OCI-LY3 (cell line): ENCODE results near the gene SNUPN.

Source experiments
- H2AFZ ChIP-seq: fragments of 200-600, 300-600 bp; shearing (Covaris generic); 2 replicates; pipeline ENCODE4 v1.6.0; 2014; ENCODE audit warnings: antibody characterized with exemption, low read depth, low read length
- H3K27ac ChIP-seq: fragments of 200-600, 300-600 bp; sonication (generic); 2 replicates; pipeline ENCODE4 v1.5.1; 2014; ENCODE audit warnings: mild to moderate bottlenecking, low read length, moderate library complexity, mixed read lengths
- H3K27me3 ChIP-seq: fragments of 200-600, 300-600 bp; sonication (generic); 2 replicates; pipeline ENCODE4 v1.6.1; 2014; ENCODE audit warnings: low read depth, low read length, mixed read lengths
- H3K36me3 ChIP-seq: fragments of 200-600, 300-600 bp; sonication (generic); replicated peaks from 2 replicates; pipeline ENCODE3; 2014; ENCODE audit warnings: low read depth, low read length, mixed read lengths
- H3K4me1 ChIP-seq: fragments of 300-600, 200-600 bp; sonication (generic); 2 replicates; pipeline ENCODE4 v1.6.1; 2014; ENCODE audit warnings: low read length, mixed read lengths
- H3K4me2 ChIP-seq: fragments of 200-600, 300-600 bp; sonication (generic); 2 replicates; pipeline ENCODE4 v1.6.1; 2014; ENCODE audit warnings: low read length, mixed read lengths
- H3K4me3 ChIP-seq: fragments of 300-600, 200-600 bp; sonication (generic); 2 replicates; pipeline ENCODE4 v1.5.1; 2014; ENCODE audit warnings: antibody characterized with exemption, mild to moderate bottlenecking, low read length, moderate library complexity
- H3K79me2 ChIP-seq: fragments of 300-600, 200-600 bp; shearing (Covaris generic); 2 replicates; pipeline ENCODE4 v1.6.1; 2014; ENCODE audit warnings: mild to moderate bottlenecking, low read length, mixed read lengths
- H3K9ac ChIP-seq: fragments of 300-600, 200-600 bp; shearing (Covaris generic); 2 replicates; pipeline ENCODE4 v1.6.0; 2014; ENCODE audit warnings: mild to moderate bottlenecking, low read length, moderate library complexity
- H3K9me3 ChIP-seq: fragments of 200-600, 300-600 bp; shearing (Covaris generic); 2 replicates; pipeline ENCODE4 v1.6.1; 2014; ENCODE audit warnings: low read length, mixed read lengths; ENCODE audit not compliant: insufficient read depth
- H4K20me1 ChIP-seq: fragments of 200-600, 300-600 bp; sonication (generic); 2 replicates; pipeline ENCODE4 v1.6.1; 2016; ENCODE audit warnings: low read length, mixed read lengths; ENCODE audit not compliant: insufficient read depth
- CTCF ChIP-seq: fragments of 200-600, 300-600 bp; sonication (generic); IDR thresholded peaks from 2 replicates; pipeline ENCODE4 v1.5.1; 2014; ENCODE audit warnings: antibody characterized with exemption, low read length, low read depth
- EZH2phosphoT487 ChIP-seq: fragments of 200-600 bp; shearing (Covaris generic); IDR thresholded peaks from 2 replicates; pipeline ENCODE4 v1.6.1; 2018; ENCODE audit warnings: antibody characterized with exemption, mixed run types, low read depth

SNUPN gene

GRCh38 chr15:75651810-75652543 is 26.5 kb upstream of the SNUPN start:
- H3K27me3 ChIP-seq: peaks cover 17% of the 10 kb centered on the region
- H3K4me1 ChIP-seq: peaks cover 4% of the 10 kb centered on the region; the same call in 1 of the 2 replicates
- no peak overlapping the region for H2AFZ ChIP-seq
- H3K4me3 ChIP-seq: no peak overlapping the region
- no peaks in the 10 kb centered on the region for H3K36me3 ChIP-seq
- H3K9me3 ChIP-seq: no peaks in the 10 kb centered on the region
- no peaks in the 10 kb centered on the region for H4K20me1 ChIP-seq
- H3K27ac ChIP-seq: no peak overlapping the region
- H3K79me2 ChIP-seq: no peaks in the 10 kb centered on the region
- H3K9ac ChIP-seq: no peak overlapping the region
- TF ChIP-seq EZH2phosphoT487: no peak
- TF ChIP-seq CTCF: no peak
- no peak overlapping the region for H3K4me2 ChIP-seq

GRCh38 chr15:75650908-75651809 is 25.6 kb upstream of the SNUPN start:
- Histone ChIP-seq H2AFZ (no peak overlapping the region), H4K20me1 (no peaks in the 10 kb centered on the region), H3K36me3 (no peaks in the 10 kb centered on the region), H3K9ac (no peak overlapping the region), H3K9me3 (no peaks in the 10 kb centered on the region), H3K4me1 (peaks cover 7% of the 10 kb centered on the region; the same call in 1 of the 2 replicates), H3K79me2 (no peaks in the 10 kb centered on the region), H3K27me3 (peaks cover 25% of the 10 kb centered on the region), H3K27ac (no peak overlapping the region), H3K4me2 (no peak overlapping the region), H3K4me3 (no peak overlapping the region)
- TF ChIP-seq EZH2phosphoT487 (no peak), CTCF (no peak)

GRCh38 chr15:75649848-75650247 is 24.3 kb upstream of the SNUPN start:
- Histone ChIP-seq H3K9me3 (no peaks in the 10 kb centered on the region), H3K9ac (no peak overlapping the region), H3K79me2 (no peaks in the 10 kb centered on the region), H3K36me3 (no peaks in the 10 kb centered on the region), H3K27me3 (peaks cover 29% of the 10 kb centered on the region), H3K4me1 (peaks cover 7% of the 10 kb centered on the region; the same call in 1 of the 2 replicates), H4K20me1 (no peaks in the 10 kb centered on the region), H3K27ac (no peak overlapping the region), H2AFZ (no peak overlapping the region), H3K4me2 (no peak overlapping the region), H3K4me3 (no peak overlapping the region)
- TF ChIP-seq EZH2phosphoT487: no peak
- no peak for TF ChIP-seq CTCF
